ENCODE measurements around the gene ABO.
"Not testable (repeated sequence)": the region's sequence is repeated elsewhere in the genome, so short reads cannot be mapped to it uniquely, and the experiment has no call there.

The ABO gene

DNA sequence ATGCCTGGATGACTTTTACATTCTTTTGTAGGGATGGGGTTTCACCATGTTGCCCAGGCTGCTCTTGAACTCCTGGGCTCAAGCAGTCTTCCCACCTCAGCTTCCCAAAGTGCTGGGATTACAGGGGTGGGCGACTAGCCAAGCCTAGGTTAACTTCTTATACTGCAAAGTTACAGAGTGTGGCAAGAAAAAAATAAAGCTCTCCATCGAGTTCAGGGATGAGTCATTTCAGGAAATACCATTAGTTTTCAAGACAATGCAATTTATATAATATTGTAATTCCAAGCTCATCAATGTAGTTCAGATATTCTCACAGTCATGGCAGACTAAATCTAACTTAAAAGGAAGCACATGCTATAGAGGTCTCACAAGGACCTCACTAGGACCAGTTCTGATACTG lies 11.5 kb upstream of the ABO start:
- DNase-seq: no peak

DNA sequence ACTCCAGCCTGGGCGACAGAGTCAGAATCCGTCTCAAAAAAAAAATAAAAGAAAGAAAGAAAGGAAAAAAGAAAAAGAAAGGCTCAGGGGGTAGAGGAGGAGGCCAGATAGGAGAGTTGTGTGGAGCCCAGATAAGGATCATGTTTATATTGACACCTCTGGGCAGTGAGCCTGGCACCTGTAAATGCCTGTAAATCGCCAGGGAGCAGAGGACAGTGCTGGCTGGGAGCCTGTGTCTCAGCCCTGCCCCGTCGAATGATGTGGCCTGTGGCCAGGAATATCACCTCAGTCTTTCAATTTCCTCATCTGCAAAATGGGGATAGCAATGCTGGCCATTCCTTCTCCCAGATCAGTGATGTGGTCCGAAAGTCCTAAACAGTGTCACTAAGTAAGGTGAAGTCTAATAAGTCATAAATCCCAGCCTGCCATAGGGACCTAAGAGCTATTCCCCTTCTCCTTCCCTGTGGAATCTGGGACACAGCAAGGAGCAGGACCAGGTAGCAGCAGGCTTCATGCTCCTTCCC lies 10.3 kb upstream of the ABO start:
- no peak for DNase-seq

DNA sequence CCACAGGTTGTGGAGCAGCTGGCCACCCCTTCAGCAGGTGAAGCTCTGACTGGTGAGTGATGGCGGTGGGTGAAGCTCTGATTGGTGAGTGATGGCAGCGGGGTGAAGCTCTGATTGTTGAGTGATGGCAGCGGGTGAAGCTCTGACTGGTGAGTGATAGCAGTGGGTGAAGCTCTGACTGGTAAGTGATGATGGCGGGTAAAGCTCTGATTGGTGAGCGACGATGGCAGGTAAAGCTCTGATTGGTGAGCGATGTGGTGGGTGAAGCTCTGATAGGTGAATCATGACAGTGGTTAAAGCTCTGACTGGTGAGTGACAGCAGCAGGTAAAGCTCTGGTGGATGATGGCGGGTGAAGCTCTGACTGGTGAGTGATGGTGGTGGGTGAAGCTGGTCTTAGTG lies 9.4 kb upstream of the ABO start:
- DNase-seq: no peak

DNA sequence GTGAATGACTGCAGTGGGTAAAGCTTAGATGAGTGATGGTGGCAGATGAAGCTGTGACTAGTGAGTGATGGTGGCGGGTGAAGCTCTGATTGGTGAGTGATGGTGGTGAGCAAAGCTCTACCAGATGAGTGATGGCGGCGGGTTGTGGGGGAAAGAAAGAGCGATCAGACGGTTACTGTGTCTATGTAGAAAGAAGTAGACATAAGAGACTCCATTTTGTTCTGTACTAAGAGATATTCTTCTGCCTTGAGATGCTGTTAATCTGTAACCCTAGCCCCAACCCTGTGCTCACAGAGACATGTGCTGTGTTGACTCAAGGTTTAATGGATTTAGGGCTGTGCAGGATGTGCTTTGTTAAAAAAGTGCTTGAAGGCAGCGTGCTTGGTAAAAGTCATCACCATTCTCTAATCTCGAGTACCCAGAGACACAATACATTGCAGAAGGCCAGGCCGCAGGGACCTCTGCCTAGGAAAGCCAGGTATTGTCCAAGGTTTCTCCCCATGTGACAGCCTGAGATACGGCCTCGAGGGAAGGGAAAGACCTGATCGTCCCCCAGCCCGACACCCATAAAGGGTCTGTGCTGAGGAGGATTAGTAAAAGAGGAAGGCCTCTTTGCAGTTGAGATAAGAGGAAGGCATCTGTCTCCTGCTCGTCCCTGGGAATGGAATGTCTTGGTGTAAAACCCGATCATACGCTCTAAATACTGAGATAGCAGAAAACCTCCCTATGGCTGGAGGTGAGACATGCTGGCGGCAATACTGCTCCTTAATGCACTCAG lies 8.4 kb upstream of the ABO start:
- DNase-seq: not testable (repeated sequence)

DNA sequence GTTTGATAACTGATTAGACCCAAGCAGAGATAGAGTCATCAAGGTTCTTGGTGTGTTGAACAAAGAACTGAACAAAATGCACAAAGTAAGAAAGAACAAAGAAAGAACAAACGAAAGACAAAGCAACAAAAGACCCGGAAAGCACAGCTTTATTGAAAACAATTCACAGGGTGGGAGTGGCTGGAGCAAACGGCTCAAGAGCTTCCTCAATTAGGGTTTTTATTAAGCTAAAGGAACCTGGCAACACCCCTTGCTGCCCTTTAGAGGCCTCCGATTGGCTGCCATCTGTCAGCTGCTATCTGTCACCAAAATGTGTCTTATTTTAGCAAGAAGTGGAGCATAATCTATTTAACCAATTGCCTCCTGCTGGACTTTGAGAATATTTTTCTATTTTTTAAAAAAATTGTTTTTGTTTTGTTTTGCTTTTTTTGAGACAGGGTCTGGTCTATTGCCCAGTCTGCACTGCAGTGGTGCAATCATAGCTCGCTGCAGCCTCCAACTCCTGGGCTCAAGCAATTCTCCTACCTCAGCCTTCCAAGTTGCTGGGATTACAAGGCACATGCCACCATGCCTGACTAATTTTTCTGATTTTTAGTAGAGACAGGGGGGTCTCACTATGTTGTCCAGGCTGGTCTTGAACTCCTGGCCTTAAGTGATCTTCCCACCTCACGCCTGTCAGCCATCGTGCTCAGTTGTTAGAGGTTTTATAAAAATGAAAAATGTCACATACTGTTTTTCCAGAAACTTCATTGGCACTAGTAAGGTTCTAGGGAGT lies 7.7 kb upstream of the ABO start:
- no peak for DNase-seq

DNA sequence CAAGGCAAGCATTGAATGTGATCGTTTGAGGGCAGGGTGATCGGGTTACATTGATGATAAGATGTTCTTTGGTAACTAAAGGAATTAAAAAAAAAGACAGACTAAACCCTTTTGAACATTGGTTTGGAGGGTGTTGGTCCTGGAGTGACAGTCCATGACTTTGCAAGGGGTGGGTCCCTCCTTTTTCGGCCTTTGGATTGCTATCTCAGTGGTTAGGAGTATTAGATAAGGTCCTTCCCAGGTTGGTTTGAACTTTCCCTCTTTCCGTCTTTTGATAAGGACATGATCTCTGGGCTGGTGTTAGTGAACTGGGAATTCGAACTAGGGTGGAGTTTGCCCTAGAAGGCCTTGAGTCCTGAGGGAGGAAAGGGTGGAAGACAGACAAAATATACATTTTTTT lies 5.4 kb upstream of the ABO start:
- no peak for DNase-seq

DNA sequence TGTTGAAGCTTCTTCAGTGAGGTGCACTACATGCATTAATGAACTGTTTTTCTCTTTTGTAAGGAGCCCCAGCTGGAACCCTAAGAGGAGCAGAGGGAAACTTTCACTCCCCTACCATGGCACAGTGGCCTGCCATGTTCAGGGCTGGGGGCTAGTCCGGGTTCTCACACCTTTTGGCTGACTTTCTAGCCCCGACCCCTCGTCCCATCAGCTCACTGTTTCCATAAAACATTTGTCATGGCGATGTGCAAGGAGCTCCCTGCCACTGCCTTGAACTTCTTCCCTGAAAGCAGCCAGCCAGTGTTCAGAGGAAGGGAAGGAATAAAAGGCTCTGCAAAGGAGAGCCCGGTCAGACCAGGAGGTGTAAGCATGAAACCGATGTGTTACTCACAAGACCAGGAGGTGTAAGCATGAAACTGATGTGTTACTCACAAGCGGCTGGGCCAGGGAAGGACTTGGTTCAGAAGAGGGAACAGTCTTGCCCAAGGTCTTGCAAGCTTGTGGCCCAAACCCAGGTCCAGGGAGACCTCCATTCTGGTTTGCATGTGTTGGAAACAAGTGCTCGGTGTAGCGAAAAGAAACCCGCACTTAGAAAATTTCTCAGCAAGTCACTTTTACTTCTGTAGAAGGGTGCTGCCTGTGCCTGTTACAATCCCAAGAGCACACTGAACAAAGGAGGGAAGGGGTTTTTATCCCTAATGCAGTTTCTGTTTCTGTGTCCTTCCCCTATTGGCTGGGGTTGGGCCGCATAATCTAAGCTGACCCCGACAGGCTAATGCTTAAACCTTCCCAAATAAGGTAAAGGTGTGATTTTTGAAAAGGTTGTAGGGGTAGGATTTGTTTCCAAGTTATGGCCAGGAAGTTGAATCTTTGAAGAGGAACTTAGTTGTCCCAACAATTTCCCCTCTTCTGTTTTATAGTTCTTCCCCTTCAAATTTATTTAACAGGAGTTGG lies 3.4 kb upstream of the ABO start:
- no peak for DNase-seq

DNA sequence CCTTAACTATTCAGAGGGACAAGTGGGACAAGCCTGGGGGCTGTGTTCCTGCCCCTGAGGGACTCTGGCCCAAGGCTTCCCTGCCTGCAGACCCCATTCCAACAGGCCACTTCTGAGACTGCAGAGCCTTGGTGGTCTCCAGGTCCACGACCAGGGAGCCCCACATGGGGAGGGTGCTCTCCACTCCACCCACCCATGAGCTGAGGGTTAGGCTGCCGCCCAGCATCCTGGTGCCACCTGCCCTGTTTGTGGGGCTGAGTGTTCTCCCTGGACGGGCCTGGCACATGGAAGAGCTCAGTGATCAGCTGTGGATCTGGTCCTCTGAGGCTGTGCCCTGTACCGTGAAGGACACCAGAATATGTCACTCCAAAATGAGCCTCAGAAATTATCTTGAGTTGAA lies 2.5 kb upstream of the ABO start:
- no peak for DNase-seq

DNA sequence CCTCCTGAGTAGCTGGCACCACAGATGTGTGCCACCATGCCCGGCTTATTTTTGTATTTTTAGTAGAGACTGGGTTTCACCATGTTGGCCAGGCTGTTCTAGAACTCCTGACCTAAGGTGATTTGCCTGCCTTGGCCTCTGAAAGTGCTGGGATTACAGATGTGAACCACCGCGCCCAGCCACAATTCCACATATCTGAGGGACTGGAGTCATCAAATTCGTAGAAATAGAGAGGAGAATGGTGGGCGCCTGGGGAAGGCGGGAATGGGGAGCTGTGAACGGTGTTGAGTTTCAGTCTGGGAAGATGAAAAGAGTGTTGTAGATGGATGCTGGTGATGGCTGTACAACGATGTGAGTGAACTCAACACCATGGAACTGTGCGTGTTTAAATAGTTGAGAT lies 1.9 kb upstream of the ABO start:
- no peak for DNase-seq

DNA sequence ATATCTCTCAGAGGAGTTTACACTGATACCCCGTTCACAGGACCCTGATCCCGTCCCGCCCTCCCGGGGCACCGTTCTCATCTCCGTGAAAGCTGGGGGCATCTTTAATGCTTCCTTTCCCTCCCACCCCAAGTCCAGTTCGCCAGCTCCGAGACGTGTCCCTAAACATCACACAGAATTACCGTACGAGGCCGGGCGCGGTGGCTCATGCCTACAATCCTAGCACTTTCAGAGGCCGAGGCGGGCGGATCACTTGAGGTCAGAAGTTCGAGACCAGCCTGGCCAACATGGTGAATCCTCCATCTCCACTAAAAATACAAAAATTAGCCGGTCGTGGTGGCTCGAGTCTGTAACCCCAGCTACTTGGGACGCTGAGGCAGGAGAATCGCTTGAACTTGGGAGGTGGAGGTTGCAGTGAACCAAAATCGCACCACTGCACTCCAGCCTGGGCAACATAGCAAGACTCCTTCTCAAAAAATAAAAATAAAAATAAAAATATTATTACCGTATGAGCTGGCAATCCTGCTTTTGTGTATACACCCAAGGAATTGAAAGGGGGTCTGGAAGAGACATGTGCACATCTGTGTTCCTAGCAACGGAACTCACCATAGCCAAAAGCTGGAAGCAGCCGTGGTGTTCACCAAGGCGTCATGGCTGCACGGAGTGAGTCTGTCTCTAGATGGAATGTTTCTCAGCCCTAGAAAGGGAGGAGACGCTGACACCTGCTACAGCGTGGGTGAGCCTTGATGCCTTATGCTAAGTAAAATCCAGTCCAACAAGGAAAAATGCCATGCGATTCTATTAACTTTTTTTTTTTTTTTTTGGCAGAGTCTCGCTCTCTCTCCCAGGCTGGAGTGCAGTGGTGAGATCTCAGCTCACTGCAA lies 1.2 kb upstream of the ABO start:
- DNase-seq: no peak

DNA sequence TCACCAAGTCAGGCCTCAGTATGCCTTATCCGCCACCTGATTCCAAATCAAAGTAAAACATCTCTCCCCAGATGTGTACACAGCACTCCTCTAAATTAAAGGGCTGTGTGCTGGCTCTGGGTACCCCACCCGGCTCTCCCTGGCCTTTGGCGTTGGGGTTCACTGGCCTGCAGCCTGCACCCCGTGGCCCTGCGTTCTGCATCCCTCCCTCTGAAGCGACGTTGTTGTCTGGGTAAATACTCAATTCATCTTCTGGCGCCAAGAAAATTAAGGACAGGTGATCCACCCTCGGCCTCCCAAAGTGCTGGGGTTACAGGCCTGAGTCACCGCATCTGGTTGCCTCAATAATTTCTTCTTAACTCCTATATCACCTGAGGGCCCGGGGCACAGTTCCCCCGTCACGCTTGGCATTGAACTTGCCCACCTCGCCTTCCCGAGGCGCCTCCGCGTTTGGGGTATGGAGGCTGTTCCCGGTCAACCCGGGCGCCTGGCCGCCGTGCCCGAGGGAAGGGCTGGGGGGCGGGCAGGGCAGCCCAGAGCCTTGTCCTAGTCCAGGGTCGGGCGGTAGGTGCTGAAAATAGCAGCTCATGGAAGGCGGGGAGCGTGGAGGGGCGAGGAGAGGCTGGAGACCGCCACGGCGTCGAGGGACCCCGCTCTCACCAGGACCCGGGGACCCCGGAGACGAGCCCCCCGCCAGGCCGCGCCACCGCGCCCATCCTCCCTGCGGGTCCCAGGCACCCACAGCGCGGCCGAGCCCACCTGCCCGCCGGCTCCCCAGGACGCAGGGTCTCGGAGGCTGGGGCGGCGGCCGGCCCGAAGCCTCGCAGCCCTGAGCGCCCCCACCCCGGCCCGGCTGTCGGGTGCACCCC lies 531 bp downstream of the ABO start:
- no peak for DNase-seq

DNA sequence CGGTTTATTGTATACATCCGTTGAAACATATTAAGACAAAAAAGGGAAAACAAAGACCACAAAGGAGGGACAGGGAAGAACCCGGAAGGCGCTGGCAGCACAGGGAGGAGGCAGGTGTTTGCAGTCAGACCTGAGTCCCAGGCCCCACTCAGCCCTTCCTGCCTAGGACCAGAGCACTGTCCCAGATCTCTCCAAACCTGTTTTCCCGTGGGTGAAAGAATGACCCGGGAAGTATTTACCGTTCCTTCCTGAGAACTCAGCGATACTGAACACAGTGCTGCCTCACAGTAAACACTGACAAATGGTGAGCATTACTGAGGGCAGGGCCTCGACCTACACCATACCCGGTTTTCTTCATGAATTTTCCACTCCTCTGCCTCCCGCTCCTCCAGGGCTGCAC lies 1.2 kb downstream of the ABO start:
- no peak for DNase-seq

DNA sequence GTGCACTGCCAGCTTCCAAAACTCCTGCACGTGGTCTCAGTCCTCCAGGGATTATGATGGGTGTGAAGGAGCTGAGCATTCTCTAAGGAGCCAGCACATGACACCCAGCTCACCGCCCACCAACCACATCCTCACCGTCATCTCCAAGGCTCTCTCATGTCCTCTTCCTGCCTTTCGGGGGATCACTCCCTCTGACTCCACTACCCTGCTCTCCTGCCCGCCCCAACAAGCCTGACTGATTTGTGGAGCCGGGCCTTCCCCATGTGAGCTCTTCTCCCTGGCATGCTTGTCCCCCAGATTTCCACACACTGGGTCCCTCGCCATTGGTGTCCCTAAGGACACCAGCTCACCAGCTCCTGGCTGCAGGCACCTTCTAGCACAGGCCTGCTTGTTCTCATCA lies 1.9 kb downstream of the ABO start:
- no peak for DNase-seq

DNA sequence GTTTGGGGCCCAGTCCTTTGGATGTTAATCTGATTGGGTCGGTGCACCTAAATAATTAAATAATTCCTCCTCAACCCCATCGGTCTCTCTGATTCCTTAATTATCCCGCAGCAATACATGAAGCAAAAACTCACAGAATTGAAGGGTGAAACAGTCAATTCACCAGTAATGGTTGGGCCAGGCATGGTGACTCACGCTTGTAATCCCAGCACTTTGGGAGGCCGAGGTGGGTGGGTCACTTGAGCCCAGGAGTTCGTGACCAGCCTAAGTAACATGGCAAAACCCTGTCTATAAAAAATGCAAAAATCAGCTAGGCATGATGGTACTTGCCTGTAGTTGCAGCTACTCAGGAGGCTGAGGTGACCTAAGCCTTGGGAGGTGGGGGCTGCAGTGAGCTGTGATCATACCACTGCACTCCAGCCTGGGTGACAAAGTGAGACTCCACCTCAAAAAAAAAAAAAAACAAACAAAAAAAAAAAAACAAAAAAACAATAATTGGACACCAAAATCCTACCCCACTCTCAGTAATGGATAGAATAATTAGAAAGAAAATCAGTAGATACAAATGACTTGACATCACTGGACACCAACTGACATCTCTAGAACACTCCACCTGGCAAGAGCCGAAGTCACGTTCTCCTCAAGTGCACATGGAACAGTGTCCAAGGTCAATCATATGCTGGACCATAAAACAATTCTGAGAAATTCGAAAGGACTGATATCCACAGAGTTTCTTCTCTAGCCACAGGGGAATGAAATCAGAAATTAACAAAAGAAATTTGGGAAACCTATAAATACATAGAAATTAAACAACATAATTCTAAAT lies 5.3 kb downstream of the ABO start:
- no peak for DNase-seq

DNA sequence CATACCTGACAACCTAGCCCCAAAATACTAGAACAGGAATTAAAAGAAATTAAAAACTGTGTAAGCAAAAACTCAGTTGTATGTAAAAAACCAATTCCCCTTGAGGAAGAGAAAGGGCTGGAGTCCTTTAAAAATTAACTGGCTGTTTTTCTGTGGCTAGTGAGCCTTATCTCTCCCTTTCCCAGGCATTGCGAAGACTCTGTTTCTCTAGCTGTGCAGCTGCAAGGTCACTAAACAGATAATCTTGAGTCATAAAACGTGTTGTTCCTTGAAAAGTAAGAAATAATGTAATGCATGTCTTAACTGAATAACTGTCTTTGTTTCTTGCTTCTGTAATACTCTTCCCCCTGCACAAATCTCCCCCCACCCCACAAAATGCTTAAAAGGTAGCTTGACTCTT lies 5.9 kb downstream of the ABO start:
- not testable (repeated sequence) for DNase-seq

DNA sequence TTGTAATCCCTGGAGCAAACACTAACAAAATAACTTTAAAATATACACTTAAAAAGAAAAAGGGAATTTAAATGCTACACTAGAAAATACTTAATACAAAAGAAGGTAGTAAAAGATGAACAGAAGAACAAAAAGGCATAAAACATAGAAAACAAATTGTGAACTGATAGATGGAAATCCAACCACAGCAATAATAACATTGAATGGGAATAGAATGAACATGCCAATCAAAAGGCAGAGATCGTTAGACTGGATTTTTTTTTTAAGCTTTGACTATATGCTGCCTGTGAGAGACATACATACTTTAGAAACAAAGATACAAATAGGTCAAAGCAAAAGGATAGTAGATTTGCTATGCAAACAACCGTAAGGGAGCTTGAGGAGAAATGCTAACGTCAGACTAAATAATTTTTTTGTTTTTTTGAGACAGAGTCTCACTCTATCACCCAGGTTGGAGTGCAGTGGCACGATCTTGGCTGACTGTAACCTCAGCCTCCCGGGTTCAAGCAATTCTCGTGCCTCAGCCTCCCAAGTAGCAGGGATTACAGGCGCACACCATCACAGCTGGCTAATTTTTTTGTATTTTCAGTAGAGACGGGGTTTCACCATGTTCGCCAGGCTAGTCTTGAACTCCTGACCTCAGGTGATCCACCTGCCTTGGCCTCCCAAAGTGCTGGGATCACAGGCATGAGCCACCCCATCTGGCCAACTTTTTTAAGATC lies 6.5 kb downstream of the ABO start:
- DNase-seq: no peak

DNA sequence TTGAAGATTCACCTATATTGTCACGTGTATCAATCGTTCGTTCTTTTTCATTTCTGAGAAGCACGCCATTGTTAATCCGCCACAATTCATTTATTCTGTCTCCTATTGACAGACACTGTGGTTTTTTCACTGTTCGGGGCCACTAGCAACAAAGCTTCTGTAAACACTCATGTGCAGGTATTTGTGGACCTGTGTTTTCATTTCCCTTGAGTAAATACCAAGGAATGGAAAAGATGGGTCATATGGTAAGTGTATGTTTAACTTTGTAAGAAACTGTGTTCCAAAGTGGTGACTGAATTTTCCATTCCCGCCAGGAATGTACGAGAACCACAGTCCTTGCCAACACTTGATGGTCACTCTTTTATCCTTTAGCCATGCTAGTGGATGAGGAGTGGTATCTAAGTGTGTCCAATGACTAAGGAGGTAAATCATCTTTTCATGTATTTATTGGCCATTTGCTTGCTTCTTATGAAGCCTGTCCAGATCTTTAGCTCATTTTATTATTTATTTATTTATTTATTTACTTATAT lies 10.7 kb downstream of the ABO start:
- DNase-seq: no peak

DNA sequence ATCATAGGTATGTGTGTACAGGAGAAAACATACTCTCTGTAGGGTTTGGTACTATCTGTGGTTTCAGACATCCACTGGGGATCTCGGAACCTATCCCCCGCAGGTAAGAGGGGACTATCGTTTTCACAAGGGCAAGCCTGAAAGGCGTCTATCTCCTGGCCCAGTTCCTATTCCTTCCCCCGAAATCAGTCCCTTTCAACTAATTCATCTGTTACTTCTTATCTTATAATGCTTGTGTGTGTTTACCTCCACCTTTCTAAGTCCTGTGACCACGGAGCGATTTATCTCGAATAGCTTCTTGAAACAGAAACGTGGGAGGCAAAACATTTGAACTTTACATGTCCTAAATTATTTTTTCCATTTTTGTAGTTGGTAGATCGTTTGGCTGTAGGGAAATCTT lies 11.4 kb downstream of the ABO start:
- DNase-seq: no peak

DNA sequence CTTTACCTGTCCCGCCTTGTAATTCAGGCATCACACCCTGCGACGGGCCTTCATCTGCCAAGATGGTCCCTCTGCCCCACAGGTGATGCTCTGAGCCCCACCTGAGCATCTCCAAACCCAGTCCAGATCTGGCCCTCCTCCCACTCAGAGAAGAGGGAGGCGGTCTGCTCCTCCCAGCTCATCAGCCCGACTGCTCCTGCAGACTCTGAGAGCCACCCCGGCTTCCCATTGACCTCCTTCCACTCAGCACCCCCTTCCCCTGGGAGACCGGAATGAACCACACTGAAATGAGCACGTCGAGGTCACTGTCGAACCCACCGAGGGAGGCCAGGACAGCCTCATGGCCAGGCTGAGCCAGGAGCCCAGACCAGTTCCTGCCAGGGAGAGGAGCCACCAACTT lies 12.8 kb downstream of the ABO start:
- DNase-seq: no peak

All from CD4-positive, alpha-beta T cell treated with Interleukin-21 for 1 hour (primary cell).